HL-60 (cell line): Measurements from ENCODE around the gene BZW2.

Experiments used
- GABPA ChIP-seq: IDR thresholded peaks from 2 replicates; pipeline ENCODE4 v1.6.1; 2012; ENCODE audit warnings: low read depth
- POLR2AphosphoS5 ChIP-seq: IDR thresholded peaks from 2 replicates; pipeline ENCODE4 v1.6.1; 2012; ENCODE audit warnings: low read depth
- SPI1 ChIP-seq: IDR thresholded peaks from 2 replicates; pipeline ENCODE4 v1.6.1; 2012; ENCODE audit warnings: low read depth, mild to moderate bottlenecking, borderline replicate concordance
- TF ChIP-seq, protein P1 (sequence below): IDR thresholded peaks from one replicate; pipeline ENCODE4 v1.5.1; 2011; ENCODE audit warnings: low read length, control low read depth, inconsistent platforms; ENCODE audit not compliant: insufficient read depth
- TF ChIP-seq, protein P2 (sequence below): IDR thresholded peaks from 2 replicates; pipeline ENCODE4 v1.6.1; 2012; ENCODE audit warnings: low read depth; ENCODE audit not compliant: insufficient replicate concordance

DNA sequence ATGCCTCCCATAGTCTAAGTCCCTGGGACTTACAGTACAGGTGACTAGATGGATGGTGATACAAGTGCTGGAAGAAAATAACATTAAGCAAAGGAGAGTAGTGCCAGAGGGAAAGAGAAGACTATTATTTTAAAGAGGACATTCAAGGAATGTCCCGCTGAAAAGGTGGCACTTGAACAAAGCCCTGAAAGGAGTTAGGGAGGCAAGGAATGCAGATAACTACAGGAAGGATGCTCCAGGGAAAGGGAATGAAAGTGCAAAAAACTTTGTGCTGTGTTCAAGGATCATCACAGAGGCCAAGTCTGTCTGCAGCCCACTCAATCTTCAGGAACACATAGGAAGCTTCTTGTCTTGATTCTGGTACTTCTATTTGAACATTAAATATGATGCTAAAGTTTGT lies 15.3 kb upstream of the BZW2 start:
- TF ChIP-seq, protein P1, sequence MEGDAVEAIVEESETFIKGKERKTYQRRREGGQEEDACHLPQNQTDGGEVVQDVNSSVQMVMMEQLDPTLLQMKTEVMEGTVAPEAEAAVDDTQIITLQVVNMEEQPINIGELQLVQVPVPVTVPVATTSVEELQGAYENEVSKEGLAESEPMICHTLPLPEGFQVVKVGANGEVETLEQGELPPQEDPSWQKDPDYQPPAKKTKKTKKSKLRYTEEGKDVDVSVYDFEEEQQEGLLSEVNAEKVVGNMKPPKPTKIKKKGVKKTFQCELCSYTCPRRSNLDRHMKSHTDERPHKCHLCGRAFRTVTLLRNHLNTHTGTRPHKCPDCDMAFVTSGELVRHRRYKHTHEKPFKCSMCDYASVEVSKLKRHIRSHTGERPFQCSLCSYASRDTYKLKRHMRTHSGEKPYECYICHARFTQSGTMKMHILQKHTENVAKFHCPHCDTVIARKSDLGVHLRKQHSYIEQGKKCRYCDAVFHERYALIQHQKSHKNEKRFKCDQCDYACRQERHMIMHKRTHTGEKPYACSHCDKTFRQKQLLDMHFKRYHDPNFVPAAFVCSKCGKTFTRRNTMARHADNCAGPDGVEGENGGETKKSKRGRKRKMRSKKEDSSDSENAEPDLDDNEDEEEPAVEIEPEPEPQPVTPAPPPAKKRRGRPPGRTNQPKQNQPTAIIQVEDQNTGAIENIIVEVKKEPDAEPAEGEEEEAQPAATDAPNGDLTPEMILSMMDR, result no peak
- no peak for TF ChIP-seq POLR2AphosphoS5
- TF ChIP-seq GABPA, result no peak
- TF ChIP-seq, protein P2, sequence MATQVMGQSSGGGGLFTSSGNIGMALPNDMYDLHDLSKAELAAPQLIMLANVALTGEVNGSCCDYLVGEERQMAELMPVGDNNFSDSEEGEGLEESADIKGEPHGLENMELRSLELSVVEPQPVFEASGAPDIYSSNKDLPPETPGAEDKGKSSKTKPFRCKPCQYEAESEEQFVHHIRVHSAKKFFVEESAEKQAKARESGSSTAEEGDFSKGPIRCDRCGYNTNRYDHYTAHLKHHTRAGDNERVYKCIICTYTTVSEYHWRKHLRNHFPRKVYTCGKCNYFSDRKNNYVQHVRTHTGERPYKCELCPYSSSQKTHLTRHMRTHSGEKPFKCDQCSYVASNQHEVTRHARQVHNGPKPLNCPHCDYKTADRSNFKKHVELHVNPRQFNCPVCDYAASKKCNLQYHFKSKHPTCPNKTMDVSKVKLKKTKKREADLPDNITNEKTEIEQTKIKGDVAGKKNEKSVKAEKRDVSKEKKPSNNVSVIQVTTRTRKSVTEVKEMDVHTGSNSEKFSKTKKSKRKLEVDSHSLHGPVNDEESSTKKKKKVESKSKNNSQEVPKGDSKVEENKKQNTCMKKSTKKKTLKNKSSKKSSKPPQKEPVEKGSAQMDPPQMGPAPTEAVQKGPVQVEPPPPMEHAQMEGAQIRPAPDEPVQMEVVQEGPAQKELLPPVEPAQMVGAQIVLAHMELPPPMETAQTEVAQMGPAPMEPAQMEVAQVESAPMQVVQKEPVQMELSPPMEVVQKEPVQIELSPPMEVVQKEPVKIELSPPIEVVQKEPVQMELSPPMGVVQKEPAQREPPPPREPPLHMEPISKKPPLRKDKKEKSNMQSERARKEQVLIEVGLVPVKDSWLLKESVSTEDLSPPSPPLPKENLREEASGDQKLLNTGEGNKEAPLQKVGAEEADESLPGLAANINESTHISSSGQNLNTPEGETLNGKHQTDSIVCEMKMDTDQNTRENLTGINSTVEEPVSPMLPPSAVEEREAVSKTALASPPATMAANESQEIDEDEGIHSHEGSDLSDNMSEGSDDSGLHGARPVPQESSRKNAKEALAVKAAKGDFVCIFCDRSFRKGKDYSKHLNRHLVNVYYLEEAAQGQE, result no peak
- TF ChIP-seq SPI1, result no peak
